Endothelial cell of umbilical vein (primary cell): ENCODE results near the gene SNX25. TPM values are rescaled to one million over a fixed set of nuclear protein-coding genes. Genes with fewer than 3 reads are reported as not detected.
A peak's percentile ranks its signal among the peaks of the same experiment; 100 is the strongest.

Source experiments
- BruUV-seq: library from RNA; stranded (reverse); fragments of 400-500 nt; replicated peaks from 2 replicates; lab custom pipeline; 2021; lab: Mats Ljungman, UMichigan
- CTCF ChIA-PET: fragments of 300-600, 350-600 bp; sonication (Branson Sonifier 250); formaldehyde crosslinking; loops from one replicate; lab custom pipeline; 2021; ENCODE audit warnings: antibody characterized with exemption, inconsistent platforms; lab: Charles Lee
- POLR2A ChIA-PET: fragments of 300-600, 350-600 bp; sonication (Branson Sonifier 250); formaldehyde crosslinking; loops from one replicate; lab custom pipeline; 2021; ENCODE audit warnings: antibody characterized with exemption, inconsistent platforms; lab: Charles Lee
- DNase-seq: peaks from one replicate; pipeline ENCODE4 v3.0.0-alpha.2; 2011; ENCODE audit warnings: low read depth, low spot score
- FAIRE-seq: peaks from 2 replicates; lab custom pipeline; 2011; peaks lifted over from hg19 to GRCh38; lab: Jason Lieb, UNC
- H2AFZ ChIP-seq: 2 replicates; pipeline ENCODE4 v1.6.0; 2012; ENCODE audit warnings: low read depth, low read length, control low read depth, inconsistent platforms
- H3K27ac ChIP-seq: 2 replicates; pipeline ENCODE4 v1.5.1; 2011; ENCODE audit warnings: low read depth, mild to moderate bottlenecking, control low read depth, low read length, moderate library complexity; ENCODE audit not compliant: insufficient read depth
- H3K27me3 ChIP-seq, 2 experiments: 2 replicates each; pipeline versions ENCODE4 v1.6.0 to v1.6.1; 2011; ENCODE audit warnings: low read length in 2 of 2, mixed read lengths in 1 of 2; ENCODE audit not compliant: control insufficient read depth in 2 of 2, insufficient read depth in 2 of 2
- H3K36me3 ChIP-seq, 2 experiments: 2 replicates in 1 of 2; 3 replicates in 1 of 2; pipeline ENCODE4 v1.5.1; 2011; ENCODE audit warnings: low read length in 2 of 2, mild to moderate bottlenecking in 1 of 2, moderate library complexity in 1 of 2; ENCODE audit not compliant: control insufficient read depth in 2 of 2, insufficient read depth in 2 of 2; ENCODE audit errors: extremely low read depth in 1 of 2
- H3K4me1 ChIP-seq: 3 replicates; pipeline ENCODE4 v1.5.1; 2011; ENCODE audit warnings: mild to moderate bottlenecking, low read length; ENCODE audit not compliant: control insufficient read depth, insufficient read depth; ENCODE audit errors: extremely low read depth
- H3K4me2 ChIP-seq: 2 replicates; pipeline ENCODE4 v1.6.1; 2011; ENCODE audit warnings: low read length, control low read depth, mixed read lengths; ENCODE audit not compliant: insufficient read depth
- H3K4me3 ChIP-seq, 3 experiments: fragments of 200-600 bp in 1 of 3; sonication (generic), shearing (Covaris generic) in 1 of 3; replicated peaks in 1 of 3; 2 replicates each; pipeline ENCODE4 v1.5.1; 2011 to 2016; ENCODE audit warnings: control low read depth in 3 of 3, low read length in 3 of 3, mild to moderate bottlenecking in 2 of 3, inconsistent platforms in 1 of 3, low read depth in 1 of 3, moderate library complexity in 1 of 3; ENCODE audit not compliant: insufficient read depth in 1 of 3
- H3K79me2 ChIP-seq: 2 replicates; pipeline ENCODE4 v1.6.0; 2012; ENCODE audit warnings: low read length, inconsistent platforms; ENCODE audit not compliant: control insufficient read depth, insufficient read depth
- H3K9ac ChIP-seq: replicated peaks from 2 replicates; pipeline ENCODE3; 2011; ENCODE audit warnings: low read length, control low read depth; ENCODE audit not compliant: insufficient read depth; ENCODE audit errors: extremely low read depth
- H3K9me1 ChIP-seq: replicated peaks from 3 replicates; pipeline ENCODE4 v1.6.0; 2011; ENCODE audit warnings: mild to moderate bottlenecking, low read length; ENCODE audit not compliant: control insufficient read depth, insufficient read depth; ENCODE audit errors: extremely low read depth
- H3K9me3 ChIP-seq: replicated peaks from 2 replicates; pipeline ENCODE4 v1.5.1; 2012; ENCODE audit warnings: low read length, inconsistent platforms; ENCODE audit not compliant: control insufficient read depth, insufficient read depth
- H4K20me1 ChIP-seq: replicated peaks from 2 replicates; pipeline ENCODE3; 2011; ENCODE audit warnings: mild to moderate bottlenecking, low read length; ENCODE audit not compliant: control insufficient read depth, insufficient read depth; ENCODE audit errors: extremely low read depth
- CTCF ChIP-seq, 2 donors: IDR thresholded peaks; 1 replicate in 1 of 2; 2 replicates in 1 of 2; pipeline ENCODE4 v1.5.1; 2011; ENCODE audit warnings: low read length in 2 of 2, mild to moderate bottlenecking in 2 of 2, moderate library complexity in 2 of 2, control low read depth in 1 of 2, inconsistent platforms in 1 of 2, low read depth in 1 of 2; ENCODE audit not compliant: insufficient read depth in 1 of 2; ENCODE audit errors: extremely low read depth in 1 of 2
- EZH2 ChIP-seq: IDR thresholded peaks from 2 replicates; pipeline ENCODE4 v1.6.1; 2012; ENCODE audit warnings: borderline replicate concordance, low read depth, mild to moderate bottlenecking, moderate library complexity, low read length, inconsistent platforms; ENCODE audit not compliant: severe bottlenecking
- FOS ChIP-seq: IDR thresholded peaks from 2 replicates; pipeline ENCODE4 v1.6.1; 2011; ENCODE audit warnings: mild to moderate bottlenecking, low read length, moderate library complexity, borderline replicate concordance; ENCODE audit not compliant: insufficient read depth
- GATA2 ChIP-seq: IDR thresholded peaks from 2 replicates; pipeline ENCODE4 v1.7.0; 2011; ENCODE audit warnings: low read depth, mild to moderate bottlenecking, moderate library complexity, mixed read lengths, low read length; ENCODE audit not compliant: insufficient read length, insufficient read depth
- JUN ChIP-seq: IDR thresholded peaks from 2 replicates; pipeline ENCODE4 v1.6.1; 2011; ENCODE audit warnings: borderline replicate concordance, low read depth; ENCODE audit not compliant: insufficient read length, insufficient read depth
- MAX ChIP-seq: IDR thresholded peaks from 2 replicates; pipeline ENCODE4 v1.6.1; 2011; ENCODE audit not compliant: insufficient read depth, insufficient read length
- MYC ChIP-seq: IDR thresholded peaks from one replicate; pipeline ENCODE4 v1.6.1; 2011; ENCODE audit warnings: mild to moderate bottlenecking, low read depth, low read length
- POLR2A ChIP-seq: IDR thresholded peaks from 2 replicates; pipeline ENCODE4 v1.6.1; 2012; ENCODE audit warnings: low read depth, mild to moderate bottlenecking, control low read depth, low read length
- POLR2AphosphoS5 ChIP-seq: IDR thresholded peaks from 2 replicates; pipeline ENCODE4 v1.6.1; 2012; ENCODE audit warnings: low read depth, mild to moderate bottlenecking, control low read depth, low read length, moderate library complexity; ENCODE audit not compliant: insufficient read depth
- dilution Hi-C: fragments of 300-500 bp; cut with MboI; formaldehyde crosslinking; loops from one replicate; pipeline ENCODE4 v1.15.0; 2019; ENCODE audit warnings: low sequenced_read_pairs; ENCODE audit not compliant: extremely low pct_ligation_motif_present
- intact Hi-C: fragments of 100-400 bp; cut with micrococcal nuclease; formaldehyde crosslinking; loops from one replicate; pipeline ENCODE4 v1.10.0; 2022
- polyA plus RNA-seq, 4 experiments: library from polyadenylated mRNA; depleted of rRNA in 3 of 4; stranded (reverse) in 3 of 4; unstranded in 1 of 4; fragments of >200 nt; gene quantifications; 2 replicates each; pipeline versions ENCODE4 v1.2.1 to v1.2.3, GENCODE V29; 2011 to 2012; ENCODE audit warnings: missing spikeins in 1 of 4
- total RNA-seq: library from RNA; stranded (reverse); gene quantifications from 2 replicates; pipeline ENCODE4 v1.2.3, GENCODE V29; 2021

Gene SNX25
- total and polyA plus RNA-seq, 2 donors (not counting 3 experiments of a cell fraction or from before 2014, with no cell fraction given), result 6.6 to 16.1 TPM

- Histone ChIP-seq H4K20me1 (no peaks in the 10 kb centered on the region), H3K9me1 (no peaks in the 10 kb centered on the region), H3K27ac (no peak overlapping the region), H3K27me3 (no peaks in the 10 kb centered on the region), H3K36me3 (peaks cover 0 to 4% of the 10 kb centered on the region in 2 experiments), H3K9me3 (no peaks in the 10 kb centered on the region), H3K4me2 (peak overlapping the region; percentile 58), H3K4me3 (no peak overlapping the region), H3K79me2 (no peaks in the 10 kb centered on the region), H2AFZ (peak overlapping the region; percentile 34), H3K9ac (no peak overlapping the region), H3K4me1 (peaks cover 8% of the 10 kb centered on the region)
- TF ChIP-seq MYC (no peak), EZH2 (no peak), CTCF (IDR thresholded peaks at IDR 0.05; ENCODE audit: extremely low read depth in 1 of 2, insufficient read depth in 1 of 2, low read depth in 1 of 2, low read length in 2 of 2) (no peak), POLR2A (no peak), JUN (no peak), FOS (no peak), MAX (no peak), POLR2AphosphoS5 (no peak), GATA2 (no peak)
- ChIA-PET POLR2A (no interaction called here), CTCF (interaction anchor here (0.8 to 1.8 kb wide), 3 partner anchors 9 to 15 kb away, joined by 3 to 9 read pairs (median 5); no protein-coding TSS in a partner anchor)
- dilution Hi-C loops, result no loop called here
- DNase-seq (no peak), FAIRE-seq (no peak)
- intact Hi-C loops, result no loop called here
- BruUV-seq, result no TSS peak
Measured at GRCh38 chr4:185374027-185374426, 164.6 kb downstream of the SNX25 start.
